ENCODE results near the gene MFRP.
A peak's percentile ranks its signal among the peaks of the same experiment; 100 is the strongest.

The MFRP gene

GRCh38 chr11:119336744-119337469 lies 9.6 kb downstream of the MFRP start:
- no peak for DNase-seq

DNA sequence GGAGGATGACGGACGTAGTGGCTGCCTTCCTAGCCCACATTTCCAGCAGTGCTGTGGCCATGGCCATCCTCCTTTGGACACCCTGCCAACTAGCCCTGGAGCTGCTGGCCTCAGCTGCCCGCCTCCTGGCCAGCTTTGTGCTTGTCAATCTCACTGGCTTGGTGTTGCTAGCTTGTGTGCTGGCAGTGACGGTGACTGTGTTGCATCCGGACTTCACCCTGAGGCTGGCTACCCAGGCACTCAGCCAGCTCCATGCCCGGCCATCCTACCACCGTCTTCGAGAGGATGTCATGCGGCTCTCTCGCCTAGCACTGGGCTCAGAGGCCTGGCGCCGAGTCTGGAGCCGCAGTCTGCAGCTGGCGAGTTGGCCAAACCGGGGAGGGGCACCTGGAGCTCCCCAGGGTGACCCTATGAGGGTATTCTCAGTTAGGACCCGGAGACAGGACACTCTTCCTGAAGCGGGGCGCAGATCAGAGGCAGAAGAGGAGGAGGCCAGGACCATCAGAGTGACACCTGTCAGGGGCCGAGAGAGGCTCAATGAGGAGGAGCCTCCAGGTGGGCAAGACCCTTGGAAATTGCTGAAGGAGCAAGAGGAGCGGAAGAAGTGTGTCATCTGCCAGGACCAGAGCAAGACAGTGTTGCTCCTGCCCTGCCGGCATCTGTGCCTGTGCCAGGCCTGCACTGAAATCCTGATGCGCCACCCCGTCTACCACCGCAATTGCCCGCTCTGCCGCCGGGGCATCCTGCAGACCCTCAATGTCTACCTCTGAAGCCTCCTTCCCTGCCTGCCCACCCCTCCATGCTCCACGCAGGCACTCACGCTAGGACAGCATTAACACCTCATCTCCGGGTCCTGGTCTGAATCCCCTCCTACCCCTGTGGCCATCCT lies 10.6 kb downstream of the MFRP start:
- no peak for DNase-seq

DNA sequence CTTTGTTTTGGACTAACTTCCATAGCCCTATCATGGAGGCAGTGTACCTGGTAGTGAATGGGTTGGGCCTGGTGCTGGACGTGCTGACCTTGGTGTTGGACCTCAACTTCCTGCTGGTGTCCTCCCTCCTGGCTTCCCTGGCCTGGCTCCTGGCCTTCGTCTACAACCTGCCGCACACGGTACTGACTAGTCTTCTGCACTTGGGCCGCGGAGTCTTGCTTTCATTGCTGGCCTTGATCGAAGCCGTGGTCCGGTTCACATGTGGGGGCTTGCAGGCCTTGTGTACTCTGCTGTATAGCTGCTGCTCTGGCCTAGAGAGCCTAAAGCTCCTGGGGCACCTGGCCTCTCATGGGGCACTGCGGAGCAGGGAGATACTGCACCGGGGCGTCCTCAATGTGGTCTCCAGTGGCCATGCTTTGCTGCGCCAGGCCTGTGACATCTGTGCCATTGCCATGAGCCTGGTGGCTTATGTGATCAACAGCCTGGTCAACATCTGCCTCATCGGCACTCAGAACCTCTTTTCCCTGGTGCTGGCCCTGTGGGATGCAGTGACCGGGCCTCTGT lies 11.3 kb downstream of the MFRP start:
- no peak for DNase-seq

GRCh38 chr11:119334174-119334930 lies 12.2 kb downstream of the MFRP start, which contains the start of gene RNF26:
RNF26 (plus strand) TSS chr11:119334527; CDS start chr11:119335123, 596 bp downstream.
- peak; percentile 98 for DNase-seq

- DNase-seq, result no peak
These were observed 14.3 kb downstream of the MFRP start for GRCh38 chr11:119332111-119332765.

GRCh38 chr11:119330237-119330636 lies 16.3 kb downstream of the MFRP start:
- DNase-seq, result no peak

DNA sequence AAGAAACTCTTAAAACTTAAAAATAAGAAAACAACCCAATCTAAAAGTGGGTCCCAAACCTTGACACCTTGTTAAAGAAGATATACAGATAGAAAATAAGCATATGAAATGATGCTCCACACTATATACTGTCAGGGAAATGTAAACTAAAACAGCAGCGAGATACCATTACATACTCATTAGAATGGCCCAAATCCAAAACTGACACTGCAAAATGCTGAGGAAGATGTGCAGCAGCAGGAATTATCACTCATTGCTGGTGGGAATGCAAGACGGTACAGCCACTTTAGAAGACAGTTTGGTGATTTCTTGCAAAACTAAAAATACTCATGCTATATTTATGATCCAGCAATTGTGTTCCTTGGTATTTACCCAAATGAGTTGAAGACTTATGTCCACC lies 17.2 kb downstream of the MFRP start:
- DNase-seq, result no peak

GRCh38 chr11:119324189-119324588 lies 22.3 kb downstream of the MFRP start:
- no peak for DNase-seq

DNA sequence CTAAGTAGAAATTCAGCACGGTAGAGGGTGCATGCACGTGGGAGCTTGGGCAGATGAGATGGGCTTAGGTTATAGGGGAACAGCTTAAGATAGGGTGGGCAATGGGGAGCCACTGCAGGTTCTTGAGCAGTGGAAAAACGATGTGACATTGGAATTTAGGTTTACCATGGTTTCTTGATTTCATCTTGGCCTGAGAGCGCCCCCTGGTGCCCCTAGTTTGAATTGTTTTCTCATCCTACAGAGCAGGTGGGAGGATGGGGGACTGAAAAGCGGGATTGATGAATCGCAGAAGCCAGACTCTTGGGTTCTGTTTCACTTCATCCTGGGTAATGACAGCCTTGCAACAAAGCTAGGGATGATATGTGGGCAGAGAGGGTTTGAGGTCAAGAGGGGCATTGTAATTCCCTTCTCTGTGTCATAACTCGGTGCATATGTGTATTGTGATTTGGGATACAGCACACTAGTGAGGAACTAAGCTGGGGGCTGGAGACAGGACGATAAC lies 22.9 kb downstream of the MFRP start:
- peak; percentile 54 for DNase-seq

- no peak for DNase-seq
These were observed 23.5 kb downstream of the MFRP start for GRCh38 chr11:119322921-119323531.

- no peak for DNase-seq
These were observed 24.2 kb downstream of the MFRP start for GRCh38 chr11:119322360-119322739.

GRCh38 chr11:119320776-119321524 lies 25.6 kb downstream of the MFRP start:
- DNase-seq, result no peak

DNA sequence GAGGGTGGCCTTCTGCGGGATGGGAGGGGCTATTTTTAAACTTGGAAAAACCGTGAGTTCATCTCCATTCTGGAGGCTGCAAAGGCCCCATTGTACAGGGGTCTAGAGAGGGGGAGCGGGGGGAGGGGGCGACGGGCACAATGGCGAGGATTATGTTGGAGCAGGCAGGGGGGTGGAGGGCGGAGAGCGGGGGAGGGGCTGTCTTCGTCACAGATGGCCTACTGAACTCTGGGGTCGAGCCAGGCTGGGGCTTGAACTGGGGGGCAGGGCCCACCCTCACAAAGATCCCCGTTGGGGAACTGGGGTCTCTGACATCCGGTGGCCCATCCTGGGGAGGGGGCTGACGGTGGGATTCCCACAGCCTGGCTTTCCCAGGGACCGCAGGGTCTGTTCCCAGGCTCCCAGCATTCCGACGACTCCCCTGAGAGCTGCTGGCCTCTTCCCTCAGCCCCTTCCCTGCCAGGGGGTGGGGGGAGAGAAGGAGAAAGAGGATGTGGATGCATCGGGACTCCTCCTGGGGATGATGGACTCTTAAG lies 26.2 kb downstream of the MFRP start:
- DNase-seq, result no peak

DNA sequence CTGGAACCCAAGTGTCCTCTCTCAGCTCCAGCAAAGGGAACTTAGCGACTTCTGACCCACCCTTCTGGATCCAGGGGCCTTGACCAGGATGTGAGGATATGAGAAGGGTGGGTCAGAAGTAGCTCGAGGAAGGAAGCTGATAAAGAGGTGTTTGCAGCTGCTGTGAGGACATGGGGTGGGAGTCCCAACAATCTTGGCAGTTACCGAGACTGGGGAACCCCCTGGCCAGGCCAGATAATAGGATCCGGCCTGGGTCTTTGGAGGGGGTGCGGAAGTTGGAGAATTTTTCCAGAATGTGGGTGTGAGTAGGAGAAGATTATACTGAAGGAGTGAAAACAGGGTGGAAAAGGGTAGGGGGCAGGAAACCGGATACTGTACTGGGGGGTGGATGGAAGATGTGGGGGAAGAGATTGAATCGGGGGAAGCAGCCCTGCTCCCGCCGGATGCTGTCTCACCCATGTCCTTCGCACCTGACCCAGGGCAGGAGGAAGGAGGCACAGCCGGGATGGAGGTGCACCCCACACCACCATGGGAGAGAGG lies 26.7 kb downstream of the MFRP start:
- DNase-seq, result no peak

DNA sequence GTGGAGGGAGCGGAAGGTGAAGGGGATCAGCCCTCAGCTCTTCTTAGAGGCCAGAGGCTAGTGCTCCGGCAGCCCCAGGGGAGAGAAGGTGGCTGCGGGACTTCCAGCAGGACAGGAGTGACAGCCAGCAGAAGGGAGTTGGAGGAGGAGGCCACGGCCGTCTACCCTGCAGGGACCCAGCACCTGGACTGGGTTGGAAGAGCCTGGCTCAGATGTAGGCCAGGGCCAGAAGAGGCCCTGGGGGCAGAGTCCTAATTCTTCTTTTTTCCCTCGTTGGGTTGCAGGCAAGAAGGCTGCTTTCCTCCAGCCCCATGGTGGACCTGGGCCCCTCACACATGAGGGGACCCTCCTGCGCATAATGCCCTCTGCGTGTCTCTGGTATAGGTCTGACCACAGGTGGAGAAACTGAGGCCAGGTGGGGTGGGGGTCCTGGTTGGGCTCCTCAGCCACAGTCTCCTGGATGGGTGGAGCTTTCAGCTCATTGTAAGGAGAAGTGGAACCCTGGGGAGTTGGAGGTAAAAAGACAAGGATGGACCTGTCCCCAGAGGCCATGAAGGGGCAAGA lies 27.3 kb downstream of the MFRP start:
- no peak for DNase-seq

DNA sequence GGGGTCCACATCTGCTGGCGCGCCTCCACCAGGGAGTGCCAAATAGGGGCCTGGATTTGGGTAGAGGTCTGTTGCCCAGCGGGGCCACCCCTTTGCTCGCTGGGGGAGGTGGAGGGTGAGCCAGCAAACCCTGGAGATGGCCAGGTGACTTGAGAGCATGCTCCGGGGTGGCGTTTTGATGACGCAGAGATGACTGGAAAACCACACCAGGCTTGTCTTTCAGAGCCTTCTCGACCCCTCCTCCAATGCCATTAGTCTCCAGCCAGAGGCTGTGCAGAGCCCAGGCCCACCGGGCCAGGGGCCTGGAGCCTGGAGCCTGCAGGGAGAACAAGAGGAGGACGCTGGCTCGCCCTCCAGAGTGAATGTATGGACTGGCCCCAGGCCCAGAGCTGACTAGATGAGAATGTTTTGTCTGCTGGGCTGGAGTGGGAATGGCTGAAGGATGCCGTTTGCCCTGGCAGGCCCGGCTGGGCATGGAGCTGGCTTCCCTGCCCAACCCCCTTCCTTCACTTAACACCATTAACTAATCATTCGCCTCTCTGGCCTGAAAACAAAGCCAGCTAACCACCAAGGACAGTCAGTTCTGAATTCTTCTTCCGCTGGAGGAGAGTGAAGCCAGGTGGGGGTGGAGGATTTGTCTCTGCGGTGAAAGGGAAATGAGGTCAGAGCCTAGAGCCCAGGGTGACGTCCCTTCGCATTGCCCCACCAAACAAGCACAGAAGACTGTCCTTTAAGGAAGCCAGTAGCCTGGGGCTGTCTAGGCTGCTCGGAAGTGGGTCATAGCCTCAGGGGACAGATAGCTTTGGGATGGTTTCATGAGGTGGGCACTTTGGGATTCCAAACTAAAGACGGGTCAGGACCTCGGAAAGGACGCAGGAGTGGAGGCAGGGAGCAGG lies 28.0 kb downstream of the MFRP start:
- no peak for DNase-seq

DNA sequence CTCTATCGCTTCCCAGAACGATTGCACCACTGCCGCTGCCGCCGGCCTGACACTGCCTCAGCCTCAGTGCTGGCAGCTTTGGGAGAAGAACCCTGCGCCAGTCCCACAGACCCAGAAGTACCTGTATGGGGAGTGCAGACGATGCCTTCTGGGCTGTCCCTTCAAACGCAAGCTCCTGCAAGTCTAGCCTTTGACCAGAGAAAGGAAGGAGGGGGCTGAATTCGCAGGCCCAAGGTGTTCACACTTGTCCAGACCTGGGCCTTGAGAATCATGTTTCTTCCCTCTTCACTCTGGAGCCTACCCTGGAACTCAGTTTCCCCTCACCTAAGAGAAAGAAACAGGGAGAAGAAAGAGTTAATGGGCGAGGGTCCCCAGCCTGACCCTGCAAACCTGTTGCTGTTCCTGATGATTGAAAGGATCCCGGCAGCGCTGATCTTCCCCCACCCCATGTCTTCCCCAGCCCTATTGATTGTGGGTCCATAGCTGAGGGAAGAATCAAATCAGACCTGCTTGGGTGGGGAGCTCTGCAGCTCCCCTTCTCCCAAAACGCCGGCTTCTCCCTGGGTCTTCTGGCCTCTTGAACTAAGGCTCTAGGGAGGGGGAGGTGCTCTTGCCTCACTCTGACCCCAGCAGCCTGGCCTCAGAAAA lies 28.8 kb downstream of the MFRP start:
- no peak for DNase-seq
